HFFc6 (cell line): ENCODE measurements around the gene PLD5. TPM values are rescaled to one million over a fixed set of nuclear protein-coding genes. Genes with fewer than 3 reads are reported as not detected.
"Not testable (repeated sequence)": the region's sequence is repeated elsewhere in the genome, so short reads cannot be mapped to it uniquely, and the experiment has no call there.

Experiments
- DNase-seq: peaks from one replicate; pipeline ENCODE4 v3.0.0-alpha.2; 2018
- H3K27ac Mint-ChIP-seq: 2 replicates; pipeline ENCODE4 v1.8.0; 2020; ENCODE audit warnings: mild to moderate bottlenecking, mixed read lengths
- H3K27me3 Mint-ChIP-seq: 2 replicates; pipeline ENCODE4 v1.8.0; 2021; ENCODE audit warnings: mild to moderate bottlenecking, moderate library complexity, mixed read lengths; ENCODE audit not compliant: insufficient read depth
- H3K36me3 Mint-ChIP-seq: 2 replicates; pipeline ENCODE4 v1.8.0; 2021; ENCODE audit warnings: low read depth, mixed read lengths
- H3K4me1 Mint-ChIP-seq: 2 replicates; pipeline ENCODE4 v1.8.0; 2020; ENCODE audit warnings: low read depth, mixed read lengths
- H3K4me3 Mint-ChIP-seq: 2 replicates; pipeline ENCODE4 v1.8.0; 2020; ENCODE audit warnings: mild to moderate bottlenecking, moderate library complexity, mixed read lengths
- H3K9me3 Mint-ChIP-seq: 2 replicates; pipeline ENCODE4 v1.8.0; 2020; ENCODE audit warnings: mild to moderate bottlenecking, mixed read lengths
- total RNA-seq, 6 experiments: library from RNA; stranded (reverse); fragmentation: NEBNext Ultra II Directional; extraction: Animal tissue kit (Norgen Biotek cat#: 25700); gene quantifications; 2 replicates in 1 of 6; 3 replicates in 5 of 6; pipeline ENCODE4 v1.2.3, GENCODE V29; 2021
- TF ChIP-seq, protein P1 (sequence below): fragments of 200-600 bp; sonication (generic); IDR thresholded peaks from 2 replicates; pipeline ENCODE4 v1.5.0; 2021; ENCODE audit warnings: antibody characterized with exemption, mild to moderate bottlenecking

Gene PLD5
- total RNA-seq, 6 experiments from 2014 or later: not detected

DNA sequence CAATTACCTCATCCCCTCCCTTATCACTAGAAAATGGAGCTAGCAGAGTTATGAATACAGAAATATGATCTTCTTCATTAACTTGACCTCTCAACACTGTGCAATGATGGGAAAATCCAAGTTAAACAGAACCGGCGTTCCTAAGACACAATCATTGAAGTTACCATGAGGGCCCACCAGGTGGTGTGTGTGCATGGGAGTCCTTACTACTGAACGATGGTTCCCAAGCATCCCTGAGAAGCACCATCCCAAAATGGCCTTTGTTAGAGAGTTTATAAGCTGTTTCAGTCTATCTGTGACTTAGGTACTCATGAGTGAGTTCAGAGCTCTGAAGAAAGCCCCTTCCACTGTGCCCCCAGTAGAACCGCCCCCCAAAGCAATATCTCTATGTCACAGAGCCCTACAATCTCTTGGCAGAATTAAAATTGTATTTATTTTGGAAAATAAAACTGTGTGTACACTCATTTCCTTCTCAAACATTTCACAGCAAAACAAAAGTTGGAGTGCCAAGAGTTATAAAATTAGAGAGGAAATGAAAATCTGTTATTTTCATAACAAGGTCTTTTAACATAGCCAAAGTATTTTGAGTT lies 56.8 kb downstream of the PLD5 start:
- no peaks in the 10 kb centered on the region for H3K4me1 Mint-ChIP-seq
- TF ChIP-seq, protein P1, sequence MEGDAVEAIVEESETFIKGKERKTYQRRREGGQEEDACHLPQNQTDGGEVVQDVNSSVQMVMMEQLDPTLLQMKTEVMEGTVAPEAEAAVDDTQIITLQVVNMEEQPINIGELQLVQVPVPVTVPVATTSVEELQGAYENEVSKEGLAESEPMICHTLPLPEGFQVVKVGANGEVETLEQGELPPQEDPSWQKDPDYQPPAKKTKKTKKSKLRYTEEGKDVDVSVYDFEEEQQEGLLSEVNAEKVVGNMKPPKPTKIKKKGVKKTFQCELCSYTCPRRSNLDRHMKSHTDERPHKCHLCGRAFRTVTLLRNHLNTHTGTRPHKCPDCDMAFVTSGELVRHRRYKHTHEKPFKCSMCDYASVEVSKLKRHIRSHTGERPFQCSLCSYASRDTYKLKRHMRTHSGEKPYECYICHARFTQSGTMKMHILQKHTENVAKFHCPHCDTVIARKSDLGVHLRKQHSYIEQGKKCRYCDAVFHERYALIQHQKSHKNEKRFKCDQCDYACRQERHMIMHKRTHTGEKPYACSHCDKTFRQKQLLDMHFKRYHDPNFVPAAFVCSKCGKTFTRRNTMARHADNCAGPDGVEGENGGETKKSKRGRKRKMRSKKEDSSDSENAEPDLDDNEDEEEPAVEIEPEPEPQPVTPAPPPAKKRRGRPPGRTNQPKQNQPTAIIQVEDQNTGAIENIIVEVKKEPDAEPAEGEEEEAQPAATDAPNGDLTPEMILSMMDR: peak; percentile 74
- 0 out of 2 replicates have a peak, but pooled peaks cover 2% of the 10 kb centered on the region for H3K27me3 Mint-ChIP-seq
- peak; percentile 10 for DNase-seq
- no peaks in the 10 kb centered on the region for H3K36me3 Mint-ChIP-seq
- no peak overlapping the region for H3K27ac Mint-ChIP-seq
- H3K9me3 Mint-ChIP-seq: no peaks in the 10 kb centered on the region; the same call in 1 of the 2 replicates
- H3K4me3 Mint-ChIP-seq: no peak overlapping the region

DNA sequence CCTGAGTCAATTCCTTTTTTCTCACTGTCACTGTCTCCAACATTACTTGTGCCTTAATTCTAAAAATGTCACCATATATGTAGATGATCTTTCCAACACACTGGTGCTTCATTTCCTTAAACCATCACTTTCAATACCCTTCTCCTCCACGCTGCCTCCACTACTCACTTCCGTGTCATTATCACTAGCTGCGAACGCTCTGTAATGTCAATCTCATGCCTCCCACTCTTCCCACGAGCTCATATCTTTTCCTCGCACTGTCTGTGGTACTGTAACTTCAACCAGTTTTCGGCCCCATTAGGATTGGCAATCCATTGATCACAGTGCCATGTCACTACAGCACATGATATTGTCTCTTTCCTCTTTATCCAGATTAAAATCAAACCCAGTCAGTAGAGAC lies 61.6 kb downstream of the PLD5 start:
- H3K27ac Mint-ChIP-seq: no peak overlapping the region

DNA sequence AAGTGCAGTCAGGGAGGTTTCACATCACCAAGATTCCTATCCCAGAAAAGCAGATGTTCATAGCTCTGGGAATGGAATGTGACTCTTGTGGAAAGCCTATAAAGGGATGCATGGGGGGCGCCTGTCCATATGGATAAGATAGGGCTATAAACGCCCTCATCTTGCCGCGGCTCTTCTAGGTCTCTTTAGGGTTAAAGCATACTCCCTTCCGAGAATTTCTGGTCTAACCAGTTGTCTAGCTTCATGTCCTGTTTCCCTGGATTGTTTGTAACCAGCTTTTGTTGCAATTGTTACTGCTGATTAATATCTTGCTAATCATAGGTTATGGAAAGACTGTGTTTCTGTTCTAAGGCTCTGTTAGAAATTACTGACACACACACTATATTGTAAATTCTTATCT lies 64.8 kb downstream of the PLD5 start:
- H3K27me3 Mint-ChIP-seq, H3K27ac Mint-ChIP-seq, H3K36me3 Mint-ChIP-seq, H3K9me3 Mint-ChIP-seq, H3K4me1 Mint-ChIP-seq, DNase-seq, H3K4me3 Mint-ChIP-seq: not testable (repeated sequence)

More for the DNA sequence above, 61.6 kb downstream of the PLD5 start:
- H3K4me1 Mint-ChIP-seq: no peaks in the 10 kb centered on the region
- H3K27me3 Mint-ChIP-seq: peaks cover 5% of the 10 kb centered on the region; the same call in 1 of the 2 replicates
- no peak for DNase-seq
- H3K9me3 Mint-ChIP-seq: no peaks in the 10 kb centered on the region; the same call in 1 of the 2 replicates
- TF ChIP-seq, protein P1: no peak
- no peak overlapping the region for H3K4me3 Mint-ChIP-seq
- H3K36me3 Mint-ChIP-seq: no peaks in the 10 kb centered on the region

DNA sequence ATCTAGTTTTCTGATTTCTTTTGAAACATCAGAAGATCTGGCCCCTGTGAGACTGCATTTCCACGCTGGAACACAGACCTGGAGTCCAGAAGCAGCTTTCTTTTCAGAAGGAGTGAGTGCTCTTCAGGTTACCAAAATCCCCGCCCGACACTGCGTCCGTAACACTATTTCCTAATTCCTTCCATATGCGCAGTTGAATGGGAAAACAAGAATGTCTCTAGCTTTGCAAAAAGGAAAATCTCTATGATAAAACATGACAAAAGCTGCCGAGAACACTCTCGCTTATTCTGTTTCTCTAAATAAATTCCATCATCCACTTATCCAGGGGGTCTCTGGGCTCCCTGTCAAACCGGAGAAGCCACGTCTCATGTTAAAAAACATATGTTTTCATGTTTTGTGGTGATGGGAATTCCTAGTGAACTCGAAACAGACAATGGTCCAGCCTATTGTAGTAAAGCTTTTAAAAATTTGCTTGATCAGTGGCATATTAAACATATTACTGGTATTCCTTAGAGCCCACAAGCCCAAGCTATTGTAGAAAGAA lies 67.7 kb downstream of the PLD5 start:
- H3K4me3 Mint-ChIP-seq: no peak overlapping the region
- H3K36me3 Mint-ChIP-seq: no peaks in the 10 kb centered on the region

DNA sequence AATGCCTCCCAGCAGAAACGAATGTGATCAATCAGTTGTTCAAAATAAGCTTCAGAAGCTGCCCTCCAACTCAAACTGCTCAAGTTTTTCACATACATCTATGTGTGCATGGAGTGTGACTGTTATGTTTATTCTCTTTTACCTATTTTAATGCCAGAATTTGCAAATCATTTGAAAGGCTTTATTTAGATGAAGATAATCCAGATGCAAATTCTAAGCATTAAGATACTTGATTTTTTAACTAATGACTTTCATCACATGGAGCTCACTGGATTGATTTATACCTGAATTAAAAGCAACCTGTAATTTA lies 69.5 kb downstream of the PLD5 start:
- H3K27ac Mint-ChIP-seq: no peak overlapping the region
- no peaks in the 10 kb centered on the region for H3K4me1 Mint-ChIP-seq
- H3K27me3 Mint-ChIP-seq: peaks cover 3% of the 10 kb centered on the region
- no peaks in the 10 kb centered on the region for H3K36me3 Mint-ChIP-seq
- DNase-seq: no peak
- TF ChIP-seq, protein P1: peak; percentile 28
- no peak overlapping the region for H3K4me3 Mint-ChIP-seq
- peaks cover 5% of the 10 kb centered on the region; the same call in 1 of the 2 replicates for H3K9me3 Mint-ChIP-seq

More for the DNA sequence above, 67.7 kb downstream of the PLD5 start:
- TF ChIP-seq, protein P1: no peak
- H3K27me3 Mint-ChIP-seq: peaks cover 6% of the 10 kb centered on the region
- no peak for DNase-seq
- H3K4me1 Mint-ChIP-seq: no peaks in the 10 kb centered on the region
- no peak overlapping the region for H3K27ac Mint-ChIP-seq
- peaks cover 2% of the 10 kb centered on the region; the same call in 1 of the 2 replicates for H3K9me3 Mint-ChIP-seq

DNA sequence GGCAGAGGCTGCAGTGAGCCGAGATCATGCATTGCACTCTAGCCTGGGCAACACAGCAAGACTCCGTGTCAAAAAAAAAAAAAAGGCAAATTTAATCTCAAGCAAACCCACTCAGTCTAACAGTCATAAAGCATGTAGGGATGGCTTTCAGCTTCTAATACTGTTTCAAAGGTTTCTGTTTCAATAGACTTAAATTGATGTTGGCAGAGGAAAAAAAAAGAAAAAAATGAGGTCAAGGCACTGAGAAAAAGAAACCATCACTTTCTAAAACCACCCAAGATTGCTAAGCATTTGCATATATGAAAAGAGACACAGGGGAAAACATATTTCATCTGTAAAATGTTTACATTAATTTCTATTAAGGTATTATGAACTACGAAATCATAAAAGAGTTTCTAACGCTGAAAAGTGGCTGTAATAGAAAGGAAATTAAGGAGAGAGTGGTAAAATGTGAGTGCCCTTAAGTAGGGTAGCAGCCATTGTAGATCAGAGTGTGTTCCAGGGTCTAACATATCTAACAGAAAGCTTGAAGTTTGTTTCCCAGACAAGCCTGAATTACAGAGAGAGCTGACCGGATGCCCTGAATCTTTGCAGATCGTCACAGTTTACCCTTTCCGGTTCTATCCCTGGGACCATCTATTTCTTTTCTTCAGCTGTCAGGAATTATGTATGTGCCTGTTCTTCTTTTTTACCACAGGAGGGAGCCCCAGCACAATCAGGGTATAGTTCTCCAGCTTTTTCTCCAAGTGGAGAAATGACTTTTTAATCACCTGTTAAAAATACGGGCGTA lies 70.0 kb downstream of the PLD5 start:
- TF ChIP-seq, protein P1: peak; percentile 79
- no peak overlapping the region for H3K27ac Mint-ChIP-seq
- H3K9me3 Mint-ChIP-seq: peaks cover 5% of the 10 kb centered on the region; the same call in 1 of the 2 replicates
- no peaks in the 10 kb centered on the region for H3K4me1 Mint-ChIP-seq
- peak; percentile 16 for DNase-seq
- H3K4me3 Mint-ChIP-seq: peak overlapping the region; percentile 33; the same call in 1 of the 2 replicates
- H3K36me3 Mint-ChIP-seq: no peaks in the 10 kb centered on the region
- H3K27me3 Mint-ChIP-seq: peaks cover 3% of the 10 kb centered on the region
